GM06990 (cell line): ENCODE measurements around the gene GHRH.

Source experiments
- DNase-seq: peaks from one replicate; pipeline ENCODE4 v3.0.0-alpha.2; 2011; ENCODE audit not compliant: insufficient read length; ENCODE audit errors: extremely low read depth
- H3K27me3 ChIP-seq: replicated peaks from 2 replicates; pipeline ENCODE4 v1.6.0; 2011; ENCODE audit warnings: low read length; ENCODE audit not compliant: control insufficient read depth, insufficient read depth
- H3K36me3 ChIP-seq: 2 replicates; pipeline ENCODE4 v1.5.1; 2011; ENCODE audit warnings: low read length; ENCODE audit not compliant: control insufficient read depth, insufficient read depth
- H3K4me3 ChIP-seq: replicated peaks from 2 replicates; pipeline ENCODE4 v1.5.1; 2011; ENCODE audit warnings: low read depth, mild to moderate bottlenecking, control low read depth, low read length
- TF ChIP-seq, protein P1 (sequence below): IDR thresholded peaks from 2 replicates; pipeline ENCODE4 v1.5.1; 2011; ENCODE audit warnings: low read length, control low read depth, mild to moderate bottlenecking, inconsistent platforms; ENCODE audit not compliant: insufficient read depth, poor library complexity, severe bottlenecking

Gene GHRH

DNA sequence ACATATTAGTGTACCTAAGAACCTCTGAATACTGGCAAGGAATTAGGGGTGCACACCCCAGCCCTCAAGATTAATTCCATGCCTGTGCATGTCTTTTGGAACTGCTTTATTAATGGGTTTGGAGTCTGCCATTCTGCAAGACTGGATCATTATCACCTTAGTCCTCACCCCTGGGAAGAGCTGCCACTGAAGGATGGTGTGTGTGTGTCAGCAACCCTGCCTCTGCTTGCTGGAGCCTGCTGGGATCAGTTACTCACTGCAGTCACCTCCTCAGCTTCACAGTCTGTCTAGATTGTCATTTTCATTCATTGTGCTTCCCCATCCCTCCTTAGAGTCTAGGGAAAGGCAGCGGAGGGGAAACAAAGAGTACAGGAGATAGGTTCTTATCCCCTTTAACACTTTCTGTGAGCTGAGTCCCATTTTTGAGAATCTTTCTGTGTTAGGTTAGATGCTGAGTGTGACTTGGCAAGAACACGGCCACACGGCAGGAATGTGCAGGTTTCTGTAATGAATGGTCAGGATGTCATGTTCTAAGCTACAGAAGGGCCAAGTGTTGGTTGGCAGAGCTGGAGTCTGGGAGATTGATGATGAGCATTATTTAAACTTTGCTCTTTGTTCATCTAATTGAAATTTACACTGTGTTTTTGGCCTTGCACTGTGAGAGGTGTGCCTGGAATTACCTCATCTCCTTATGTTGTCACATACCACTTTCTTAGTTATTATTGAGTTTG lies 21.1 kb downstream of the GHRH start:
- no peaks in the 10 kb centered on the region for H3K27me3 ChIP-seq
- H3K36me3 ChIP-seq, result peaks cover 39% of the 10 kb centered on the region
- TF ChIP-seq, protein P1, sequence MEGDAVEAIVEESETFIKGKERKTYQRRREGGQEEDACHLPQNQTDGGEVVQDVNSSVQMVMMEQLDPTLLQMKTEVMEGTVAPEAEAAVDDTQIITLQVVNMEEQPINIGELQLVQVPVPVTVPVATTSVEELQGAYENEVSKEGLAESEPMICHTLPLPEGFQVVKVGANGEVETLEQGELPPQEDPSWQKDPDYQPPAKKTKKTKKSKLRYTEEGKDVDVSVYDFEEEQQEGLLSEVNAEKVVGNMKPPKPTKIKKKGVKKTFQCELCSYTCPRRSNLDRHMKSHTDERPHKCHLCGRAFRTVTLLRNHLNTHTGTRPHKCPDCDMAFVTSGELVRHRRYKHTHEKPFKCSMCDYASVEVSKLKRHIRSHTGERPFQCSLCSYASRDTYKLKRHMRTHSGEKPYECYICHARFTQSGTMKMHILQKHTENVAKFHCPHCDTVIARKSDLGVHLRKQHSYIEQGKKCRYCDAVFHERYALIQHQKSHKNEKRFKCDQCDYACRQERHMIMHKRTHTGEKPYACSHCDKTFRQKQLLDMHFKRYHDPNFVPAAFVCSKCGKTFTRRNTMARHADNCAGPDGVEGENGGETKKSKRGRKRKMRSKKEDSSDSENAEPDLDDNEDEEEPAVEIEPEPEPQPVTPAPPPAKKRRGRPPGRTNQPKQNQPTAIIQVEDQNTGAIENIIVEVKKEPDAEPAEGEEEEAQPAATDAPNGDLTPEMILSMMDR, result no peak

DNA sequence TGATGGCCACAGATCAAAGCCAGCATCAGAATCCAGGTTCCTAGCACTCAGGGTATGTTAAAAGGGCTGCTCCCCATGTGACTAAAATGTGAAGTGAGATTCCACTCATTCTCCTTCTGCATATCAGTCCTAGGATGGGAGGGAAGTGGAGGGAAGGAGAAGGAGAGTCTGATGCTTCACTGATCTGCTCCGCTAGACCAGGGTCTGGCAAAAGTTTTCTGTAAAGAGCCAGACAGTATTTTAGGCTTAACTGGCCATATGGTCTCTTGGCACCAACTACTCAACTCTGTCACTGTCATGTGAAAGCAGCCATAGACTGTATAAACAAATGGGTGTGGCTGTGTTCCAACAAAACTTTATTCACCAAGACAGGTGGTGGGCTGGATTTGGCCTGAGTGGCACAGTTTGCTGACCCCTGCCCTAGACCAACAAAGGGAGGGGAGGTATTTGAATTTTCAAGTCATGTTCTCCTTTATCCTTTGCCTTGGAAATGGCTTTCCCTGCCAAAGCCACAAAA lies 22.6 kb downstream of the GHRH start:
- Histone ChIP-seq H3K4me3 (no peak overlapping the region), H3K27me3 (no peaks in the 10 kb centered on the region), H3K36me3 (peaks cover 48% of the 10 kb centered on the region)
- TF ChIP-seq, protein P1, result no peak
- no peak for DNase-seq

More for the DNA sequence above, 21.1 kb downstream of the GHRH start:
- no peak for DNase-seq
- no peak overlapping the region for H3K4me3 ChIP-seq

DNA sequence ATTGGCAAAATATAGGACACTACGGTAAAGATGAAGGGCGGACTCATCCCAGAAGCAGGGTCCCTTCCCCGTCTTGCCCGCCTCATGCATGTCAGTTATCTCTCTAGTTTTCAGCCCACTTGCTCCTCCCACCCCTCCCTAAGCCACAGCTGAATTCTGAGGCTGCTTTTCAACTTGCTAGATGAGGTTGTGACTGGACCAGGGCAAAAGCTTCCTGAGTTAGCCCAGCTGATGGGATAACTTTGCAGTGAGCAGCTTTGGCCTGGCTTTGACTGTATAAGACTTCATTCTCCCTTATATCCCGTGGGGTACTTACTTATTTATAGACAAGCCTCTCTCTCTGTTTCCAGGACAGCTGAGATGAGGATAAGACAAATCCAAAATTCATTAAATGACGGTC lies 23.2 kb downstream of the GHRH start:
- no peak for DNase-seq
- peaks cover 48% of the 10 kb centered on the region for H3K36me3 ChIP-seq
- no peaks in the 10 kb centered on the region for H3K27me3 ChIP-seq
- H3K4me3 ChIP-seq, result no peak overlapping the region
- TF ChIP-seq, protein P1, result no peak

- H3K4me3 ChIP-seq, result no peak overlapping the region
- TF ChIP-seq, protein P1, result no peak
- no peak for DNase-seq
- H3K36me3 ChIP-seq, result peaks cover 45% of the 10 kb centered on the region
- H3K27me3 ChIP-seq, result no peaks in the 10 kb centered on the region
Observed at GRCh38 chr20:37237656-37238055, 24.0 kb downstream of the GHRH start.

DNA sequence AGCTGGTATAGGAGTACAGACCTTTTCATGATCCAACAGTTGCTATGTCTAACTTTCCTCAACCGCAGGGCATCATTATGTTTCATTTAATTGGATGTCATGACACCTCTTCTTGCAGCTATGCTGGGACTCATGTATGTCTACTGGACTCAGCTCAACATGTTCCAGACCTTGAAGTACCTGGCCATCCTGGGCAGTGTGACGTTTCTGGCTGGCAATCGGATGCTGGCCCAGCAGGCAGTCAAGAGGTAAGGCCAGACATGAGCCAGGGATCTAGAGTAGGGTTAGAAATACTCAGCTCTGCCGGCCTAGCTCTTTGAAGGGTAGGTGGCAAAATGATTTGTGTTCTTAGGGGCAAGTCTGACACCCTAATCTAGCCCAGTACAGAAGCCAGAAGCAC lies 25.2 kb downstream of the GHRH start:
- no peak overlapping the region for H3K4me3 ChIP-seq
- TF ChIP-seq, protein P1, result no peak
- H3K27me3 ChIP-seq, result no peaks in the 10 kb centered on the region
- H3K36me3 ChIP-seq, result peaks cover 44% of the 10 kb centered on the region
- DNase-seq, result no peak
